Neuron (in vitro differentiated cells): Measurements from ENCODE around the gene WDR86.

Source experiments
- H2AFZ ChIP-seq: one replicate; pipeline ENCODE4 v1.6.1; 2013; ENCODE audit warnings: low read depth, mild to moderate bottlenecking, inconsistent platforms, low read length, moderate library complexity
- H3K27me3 ChIP-seq: one replicate; pipeline ENCODE4 v1.6.1; 2013; ENCODE audit warnings: low read length; ENCODE audit not compliant: insufficient read depth
- H3K36me3 ChIP-seq: one replicate; pipeline ENCODE4 v1.6.1; 2013; ENCODE audit warnings: low read length; ENCODE audit not compliant: insufficient read depth
- H3K4me1 ChIP-seq: one replicate; pipeline ENCODE4 v1.6.1; 2013; ENCODE audit warnings: low read length; ENCODE audit not compliant: insufficient read depth
- H3K4me3 ChIP-seq: 2 replicates; pipeline ENCODE4 v1.5.1; 2013; ENCODE audit warnings: mild to moderate bottlenecking, low read length, moderate library complexity
- H3K9me3 ChIP-seq: one replicate; pipeline ENCODE4 v1.6.1; 2013; ENCODE audit warnings: low read length

WDR86 gene

DNA sequence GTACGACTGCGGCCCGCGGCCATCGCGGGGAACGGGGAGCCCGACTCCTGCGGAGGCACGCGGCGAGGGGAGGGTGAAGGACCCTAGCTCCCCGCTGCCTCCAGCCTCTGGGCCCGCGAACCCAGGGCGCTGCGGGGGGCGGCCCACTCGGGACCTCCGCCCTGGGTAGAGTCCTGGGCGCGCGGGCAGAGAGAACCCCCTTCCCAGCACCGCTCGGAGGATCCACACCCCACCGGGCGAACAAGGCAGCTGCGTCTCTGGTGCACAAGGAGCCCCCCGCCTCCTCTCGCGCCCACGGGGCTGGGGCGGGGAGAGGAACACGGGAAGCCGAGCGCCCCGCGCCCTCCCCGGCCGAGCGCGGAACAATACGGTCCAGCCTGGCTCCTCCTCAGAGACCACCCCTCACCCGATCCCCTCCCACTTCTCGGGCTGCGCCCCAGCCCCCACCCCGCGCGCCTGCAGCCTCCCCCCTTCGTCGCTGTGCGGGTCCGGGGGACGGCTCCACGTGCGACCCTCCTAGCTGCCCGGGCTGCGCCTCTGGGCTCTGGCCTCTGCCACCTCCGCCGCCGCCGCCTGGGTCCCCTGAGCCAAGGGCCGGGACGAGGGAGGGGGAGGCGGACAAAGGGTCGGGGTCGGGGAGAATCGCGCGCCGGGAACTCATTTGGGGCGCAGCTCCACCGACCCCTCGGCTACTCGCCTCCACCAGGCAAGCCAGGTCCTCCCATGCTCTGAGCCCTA is at the start of gene WDR86:
Gene WDR86, minus strand, starts transcription at position 372 of the 738 bp plus-strand sequence. CDS start 449 bp downstream, outside the sequence.
- Histone ChIP-seq H3K4me1 (peaks cover 12% of the 10 kb centered on the region), H3K36me3 (no peaks in the 10 kb centered on the region), H3K9me3 (no peaks in the 10 kb centered on the region), H3K27me3 (no peaks in the 10 kb centered on the region), H3K4me3 (peak within 1 kb of the TSS; percentile 70), H2AFZ (peak within 1 kb of the TSS; percentile 95)

DNA sequence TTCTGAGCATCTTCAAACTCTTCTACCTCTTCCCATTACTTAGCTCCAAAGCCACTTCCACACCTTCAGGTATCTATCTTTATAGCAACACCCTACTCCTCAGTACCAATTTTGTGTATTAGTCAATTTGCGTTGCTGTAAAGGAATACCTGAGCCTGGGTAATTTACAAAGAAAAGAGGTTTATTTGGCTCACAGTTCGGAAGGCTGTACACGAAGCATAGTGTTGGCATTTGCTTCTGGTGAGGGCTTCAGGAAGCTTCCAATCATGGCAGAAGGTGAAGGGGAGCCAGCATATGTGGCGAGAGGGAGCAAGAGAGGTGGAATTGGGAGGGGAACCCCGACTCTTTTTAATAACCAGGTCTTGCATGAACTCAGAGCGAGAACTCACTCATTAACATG is 47.7 kb upstream of the WDR86 start:
- Histone ChIP-seq H3K9me3 (peaks cover 10% of the 10 kb centered on the region), H3K36me3 (no peaks in the 10 kb centered on the region), H3K27me3 (peaks cover 2% of the 10 kb centered on the region), H2AFZ (no peak overlapping the region), H3K4me3 (no peak overlapping the region), H3K4me1 (peaks cover 23% of the 10 kb centered on the region)

DNA sequence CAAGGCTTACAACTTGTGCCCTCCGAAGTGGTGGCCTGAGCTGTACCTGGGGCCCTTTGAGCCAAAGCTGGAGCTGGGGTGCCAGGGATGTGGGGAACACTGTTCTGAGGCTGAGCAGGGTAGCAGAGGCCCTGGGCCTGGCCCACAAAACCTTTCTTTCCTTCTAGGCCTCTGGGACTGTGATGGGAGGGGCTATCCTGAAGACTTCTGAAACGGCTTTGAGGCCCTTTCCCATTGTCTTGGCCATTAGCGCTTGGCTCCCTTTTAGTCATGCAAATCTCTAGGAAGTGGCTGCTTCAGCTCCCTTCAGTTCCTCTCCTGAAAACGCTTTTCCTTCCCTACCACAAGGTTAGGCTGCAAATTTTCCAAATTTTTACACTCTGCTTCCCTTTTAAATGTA is 46.9 kb upstream of the WDR86 start:
- Histone ChIP-seq H3K4me3 (no peak overlapping the region), H3K9me3 (peaks cover 6% of the 10 kb centered on the region), H2AFZ (no peak overlapping the region), H3K27me3 (peaks cover 2% of the 10 kb centered on the region), H3K36me3 (no peaks in the 10 kb centered on the region), H3K4me1 (peaks cover 23% of the 10 kb centered on the region)

DNA sequence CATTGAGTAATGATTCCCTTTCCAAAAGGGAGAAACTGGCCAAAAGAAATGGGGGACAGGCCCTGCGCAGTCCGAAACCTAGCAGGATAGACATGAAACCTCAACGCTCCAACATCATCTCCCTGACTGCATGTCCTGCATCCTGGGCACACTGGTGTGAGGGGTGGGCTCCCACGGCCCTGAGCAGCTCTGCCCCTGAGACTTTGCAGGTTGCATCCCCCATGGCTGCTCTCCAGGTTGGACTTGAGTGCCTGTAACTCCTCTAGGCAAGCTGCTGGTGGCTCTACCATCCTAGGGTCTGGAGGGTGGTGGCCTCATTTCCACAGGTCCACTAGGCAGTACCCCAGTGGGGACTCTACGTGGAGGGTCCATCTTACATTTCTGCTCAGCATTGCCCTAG is 46.4 kb upstream of the WDR86 start:
- Histone ChIP-seq H2AFZ (no peak overlapping the region), H3K36me3 (no peaks in the 10 kb centered on the region), H3K4me1 (peaks cover 19% of the 10 kb centered on the region), H3K9me3 (peaks cover 6% of the 10 kb centered on the region), H3K4me3 (no peak overlapping the region), H3K27me3 (peaks cover 2% of the 10 kb centered on the region)

- no peak overlapping the region for H2AFZ ChIP-seq
- H3K9me3 ChIP-seq, result peaks cover 6% of the 10 kb centered on the region
- no peak overlapping the region for H3K4me3 ChIP-seq
- no peaks in the 10 kb centered on the region for H3K36me3 ChIP-seq
- peaks cover 17% of the 10 kb centered on the region for H3K4me1 ChIP-seq
- peaks cover 2% of the 10 kb centered on the region for H3K27me3 ChIP-seq
Measured at GRCh38 chr7:151455690-151456089, 45.9 kb upstream of the WDR86 start.

GRCh38 chr7:151454932-151455530 is 45.2 kb upstream of the WDR86 start:
- Histone ChIP-seq H3K27me3 (peaks cover 2% of the 10 kb centered on the region), H3K9me3 (peaks cover 6% of the 10 kb centered on the region), H3K4me1 (peaks cover 11% of the 10 kb centered on the region), H2AFZ (no peak overlapping the region), H3K4me3 (no peak overlapping the region), H3K36me3 (no peaks in the 10 kb centered on the region)

GRCh38 chr7:151454305-151454704 is 44.5 kb upstream of the WDR86 start:
- H3K9me3 ChIP-seq, result peaks cover 6% of the 10 kb centered on the region
- H2AFZ ChIP-seq, result no peak overlapping the region
- no peaks in the 10 kb centered on the region for H3K36me3 ChIP-seq
- H3K4me3 ChIP-seq, result no peak overlapping the region
- H3K4me1 ChIP-seq, result peaks cover 4% of the 10 kb centered on the region
- H3K27me3 ChIP-seq, result peaks cover 5% of the 10 kb centered on the region

DNA sequence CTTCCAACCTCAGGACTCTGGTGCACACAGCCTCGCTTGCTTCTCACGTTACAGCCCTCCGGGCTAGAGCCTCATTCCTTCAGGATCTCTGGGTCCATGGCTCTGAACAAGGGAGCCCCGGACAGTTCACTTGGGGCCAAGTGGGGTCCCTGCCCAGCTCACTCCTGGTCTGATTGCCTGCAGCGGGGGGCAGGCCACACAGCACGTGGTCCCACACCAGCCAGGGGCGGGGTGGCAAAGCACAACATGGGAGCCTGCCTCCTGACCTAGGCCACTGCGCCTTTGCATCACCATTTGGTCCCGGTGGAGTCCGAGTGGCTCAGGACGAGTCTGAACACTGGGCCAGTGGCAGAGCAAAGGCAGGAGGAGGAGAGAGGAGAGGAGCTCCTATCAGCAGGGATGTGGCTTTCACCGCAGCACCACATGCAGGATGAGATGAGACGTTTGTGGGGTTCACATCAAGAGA is 43.5 kb upstream of the WDR86 start:
- H3K27me3 ChIP-seq, result peaks cover 5% of the 10 kb centered on the region

DNA sequence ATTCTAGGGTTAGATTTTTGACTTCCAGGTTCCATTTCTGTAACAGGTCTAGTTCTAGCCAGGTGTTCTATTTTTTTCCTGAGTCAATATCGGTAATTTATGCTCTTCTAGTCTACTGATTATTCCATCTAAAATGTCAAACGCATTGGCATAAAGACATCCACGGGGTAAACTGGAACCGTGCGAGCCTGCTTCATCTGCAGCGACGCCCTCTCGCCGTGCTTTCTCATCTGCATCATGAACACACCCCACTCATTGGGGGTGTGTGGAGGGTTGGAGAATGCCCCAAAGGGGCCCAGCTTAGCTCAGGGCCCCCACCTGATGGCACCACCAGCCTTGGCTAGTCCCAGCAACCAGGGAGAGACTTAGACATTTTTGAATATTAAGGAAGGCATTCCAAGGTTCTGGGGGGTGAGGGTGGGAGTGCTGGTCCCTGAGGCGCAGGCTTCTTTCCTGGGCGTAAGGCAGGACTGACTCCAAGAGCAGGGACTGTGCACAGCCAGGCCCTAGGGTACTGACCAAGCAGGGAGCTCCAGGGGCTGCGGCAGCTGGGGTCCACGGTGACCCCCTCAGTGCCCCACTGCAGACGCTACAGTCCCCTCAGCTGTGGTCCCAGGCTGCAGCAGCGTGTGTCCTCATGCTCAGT is 43.0 kb upstream of the WDR86 start:
- Histone ChIP-seq H3K36me3 (no peaks in the 10 kb centered on the region), H3K4me1 (no peaks in the 10 kb centered on the region), H3K9me3 (peaks cover 6% of the 10 kb centered on the region), H3K4me3 (no peak overlapping the region), H2AFZ (no peak overlapping the region), H3K27me3 (peaks cover 5% of the 10 kb centered on the region)

More for the DNA sequence above, 43.5 kb upstream of the WDR86 start:
- peaks cover 6% of the 10 kb centered on the region for H3K9me3 ChIP-seq
- no peaks in the 10 kb centered on the region for H3K36me3 ChIP-seq
- no peaks in the 10 kb centered on the region for H3K4me1 ChIP-seq
- no peak overlapping the region for H3K4me3 ChIP-seq
- H2AFZ ChIP-seq, result no peak overlapping the region

DNA sequence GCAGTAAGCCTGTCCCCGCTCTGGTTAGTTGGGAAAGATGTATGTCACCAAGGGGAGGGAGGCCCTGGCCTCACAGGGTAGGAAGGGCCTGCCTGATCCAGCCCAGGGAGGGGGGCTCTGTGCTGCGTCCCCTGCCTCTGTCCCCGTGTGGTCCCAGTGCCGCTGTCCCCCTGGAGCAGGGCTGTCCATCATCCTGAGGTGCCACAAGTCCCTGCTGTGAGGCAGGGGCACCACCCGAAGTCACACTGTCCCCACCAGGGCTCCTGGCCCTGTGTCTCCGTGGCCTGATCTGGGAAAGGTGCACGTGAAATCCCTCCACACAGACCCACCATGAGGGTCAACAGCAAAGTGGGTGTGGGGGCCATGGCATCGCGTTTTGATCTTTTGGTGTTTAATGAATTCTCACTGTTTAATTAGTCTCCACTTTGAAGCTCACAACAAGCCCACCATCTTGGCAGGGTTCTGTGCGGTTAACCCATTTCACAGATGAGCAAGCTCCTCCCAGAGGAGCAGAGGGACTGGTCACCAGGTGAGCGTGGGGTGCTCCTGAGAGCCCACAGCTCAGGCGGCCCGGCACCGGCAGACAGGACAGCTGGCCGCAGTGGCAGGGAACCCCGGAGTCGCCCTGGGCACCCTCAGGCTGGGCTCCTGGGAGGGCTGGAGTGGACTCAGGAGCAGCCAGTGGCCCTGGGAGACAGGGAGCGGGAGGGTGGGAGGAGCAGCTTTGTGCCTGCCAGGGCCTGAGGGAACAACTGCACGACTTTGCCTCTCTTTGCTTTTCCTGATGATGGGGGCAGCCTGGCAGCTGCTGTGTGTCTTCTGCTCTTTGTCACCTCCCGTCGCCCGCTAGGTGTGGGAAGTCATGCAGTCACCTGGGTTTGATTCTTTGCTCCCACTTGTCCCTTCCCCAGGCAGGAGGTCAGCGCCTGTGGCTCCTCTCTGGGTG is 42.1 kb upstream of the WDR86 start:
- Histone ChIP-seq H3K9me3 (peaks cover 4% of the 10 kb centered on the region), H2AFZ (no peak overlapping the region), H3K4me1 (no peaks in the 10 kb centered on the region), H3K4me3 (no peak overlapping the region), H3K27me3 (peaks cover 5% of the 10 kb centered on the region), H3K36me3 (no peaks in the 10 kb centered on the region)

GRCh38 chr7:151451156-151451555 is 41.3 kb upstream of the WDR86 start:
- Histone ChIP-seq H3K4me3 (no peak overlapping the region), H3K4me1 (no peaks in the 10 kb centered on the region), H3K36me3 (no peaks in the 10 kb centered on the region), H2AFZ (no peak overlapping the region), H3K9me3 (no peaks in the 10 kb centered on the region), H3K27me3 (peaks cover 5% of the 10 kb centered on the region)

DNA sequence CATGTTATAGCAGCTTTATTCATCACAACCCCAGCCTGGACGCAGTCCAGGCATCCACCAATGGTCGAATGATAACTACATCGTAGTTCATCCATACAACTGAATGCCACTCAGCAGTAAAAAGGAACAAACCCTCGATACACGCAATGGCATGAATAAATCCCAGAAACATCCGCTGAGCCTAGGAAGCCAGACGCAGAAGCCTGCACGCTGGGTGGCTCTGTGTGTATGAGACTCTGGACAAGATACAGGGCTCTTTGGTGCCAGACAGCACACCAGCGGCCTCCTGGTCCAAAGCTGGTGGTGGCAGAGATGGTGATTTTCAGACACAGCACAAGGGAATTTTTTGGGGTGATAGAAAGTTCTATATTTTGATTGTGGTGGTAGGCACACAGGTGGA is 40.2 kb upstream of the WDR86 start:
- no peaks in the 10 kb centered on the region for H3K36me3 ChIP-seq
- no peaks in the 10 kb centered on the region for H3K9me3 ChIP-seq
- no peaks in the 10 kb centered on the region for H3K4me1 ChIP-seq
- H2AFZ ChIP-seq, result no peak overlapping the region
- H3K27me3 ChIP-seq, result peaks cover 5% of the 10 kb centered on the region
- H3K4me3 ChIP-seq, result no peak overlapping the region
